ENCODE data around the gene MON1B. TPM values are rescaled to one million over a fixed set of nuclear protein-coding genes. Genes with fewer than 3 reads are reported as not detected.

MON1B gene
- 16.3 and 16.9 TPM in 2 replicates for total RNA-seq

GRCh38 chr16:77190478-77191258, at the start of gene MON1B:
Gene MON1B, plus strand, starts transcription at chr16:77191190. Its CDS starts 296 bp downstream, at chr16:77191486.

GRCh38 chr16:77199211-77199610, 8.2 kb downstream of the MON1B start, which contains the start of gene SYCE1L:
Gene SYCE1L, plus strand, starts transcription at chr16:77199408. Its CDS starts 44 bp downstream, at chr16:77199452.

Other genes with a start within 250 kb of the MON1B start
- gene SYCE1L, start 8.2 kb downstream of the MON1B start, total RNA-seq, result not detected in 2 replicates
- gene ADAMTS18, start 243.8 kb downstream of the MON1B start, total RNA-seq, result not detected in 2 replicates